HFF-Myc (cell line): ENCODE measurements around the gene GFOD1.

Experiments used
- DNase-seq: peaks from one replicate; pipeline ENCODE4 v3.0.0-alpha.2; 2011; ENCODE audit warnings: low read depth; ENCODE audit errors: extremely low read depth
- H3K4me3 ChIP-seq: replicated peaks from 2 replicates; pipeline ENCODE4 v1.5.1; 2011; ENCODE audit warnings: low read depth, mild to moderate bottlenecking, control low read depth, low read length
- CTCF ChIP-seq: IDR thresholded peaks from 2 replicates; pipeline ENCODE4 v1.5.1; 2012; ENCODE audit warnings: mild to moderate bottlenecking, low read depth, low read length, control low read depth; ENCODE audit errors: missing control alignments

Gene GFOD1

GRCh38 chr6:13522656-13523055, 35.3 kb upstream of the GFOD1 start:
- DNase-seq, result no peak
- TF ChIP-seq CTCF, result no peak
- H3K4me3 ChIP-seq, result no peak overlapping the region

DNA sequence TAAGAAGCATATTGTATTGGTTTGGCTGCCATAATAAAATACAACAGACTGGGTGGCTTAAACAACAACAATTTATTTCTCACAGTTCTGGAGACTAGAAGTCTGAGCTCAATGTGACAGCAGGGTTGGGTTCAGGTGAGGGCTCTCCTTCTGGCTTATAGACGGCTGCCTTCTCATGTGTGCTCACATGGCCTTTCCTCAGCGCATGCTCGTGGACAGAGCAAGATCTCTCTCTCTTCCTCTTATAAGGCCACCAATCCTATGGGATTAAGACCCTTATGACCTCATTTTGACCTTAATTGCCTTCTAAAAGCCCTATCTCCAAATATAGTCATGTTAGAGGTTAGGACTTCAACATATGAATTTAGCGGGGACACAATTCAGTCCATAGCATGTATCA, 32.4 kb upstream of the GFOD1 start:
- no peak for DNase-seq
- no peak for TF ChIP-seq CTCF
- no peak overlapping the region for H3K4me3 ChIP-seq

GRCh38 chr6:13517116-13517515, 29.7 kb upstream of the GFOD1 start:
- no peak overlapping the region for H3K4me3 ChIP-seq
- no peak for DNase-seq
- TF ChIP-seq CTCF, result no peak

- TF ChIP-seq CTCF, result no peak
- no peak overlapping the region for H3K4me3 ChIP-seq
- DNase-seq, result no peak
Observed at GRCh38 chr6:13515912-13516311, 28.5 kb upstream of the GFOD1 start.

GRCh38 chr6:13513626-13514502, 26.5 kb upstream of the GFOD1 start:
- DNase-seq, result no peak
- H3K4me3 ChIP-seq, result no peak overlapping the region
- no peak for TF ChIP-seq CTCF

- TF ChIP-seq CTCF, result no peak
- DNase-seq, result no peak
- no peak overlapping the region for H3K4me3 ChIP-seq
Observed at GRCh38 chr6:13512900-13513299, 25.5 kb upstream of the GFOD1 start.
